ENCODE results near the gene GREM2. TPM values are rescaled to one million over a fixed set of nuclear protein-coding genes. Genes with fewer than 3 reads are reported as not detected.

GREM2 gene
- total and polyA plus RNA-seq, 9 of the 15 experiments (the other 6 are each of a cell fraction or from before 2014, with no cell fraction given) = 0.01 to 0.07 (median 0.05) TPM; not detected in 5

DNA sequence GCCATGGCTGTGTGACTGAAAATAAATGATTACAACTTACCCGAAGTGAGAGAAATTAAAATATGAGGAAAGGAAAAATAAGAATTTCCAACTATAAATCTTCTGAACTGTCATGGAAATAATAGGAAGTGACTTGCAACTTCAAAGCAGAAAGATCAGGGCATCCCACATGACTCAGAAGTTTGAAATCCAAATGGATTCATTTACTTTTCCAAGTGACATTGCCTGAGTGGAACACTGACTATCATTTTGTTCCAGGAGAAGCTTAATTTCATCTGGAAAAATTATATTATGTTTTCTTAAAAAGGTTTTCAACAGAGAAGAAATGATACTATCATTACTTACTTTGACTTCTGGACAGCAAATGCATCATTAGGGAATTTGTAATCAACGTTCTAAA is 110.8 kb downstream of the GREM2 start (continued):
- TF ChIP-seq, protein P1, sequence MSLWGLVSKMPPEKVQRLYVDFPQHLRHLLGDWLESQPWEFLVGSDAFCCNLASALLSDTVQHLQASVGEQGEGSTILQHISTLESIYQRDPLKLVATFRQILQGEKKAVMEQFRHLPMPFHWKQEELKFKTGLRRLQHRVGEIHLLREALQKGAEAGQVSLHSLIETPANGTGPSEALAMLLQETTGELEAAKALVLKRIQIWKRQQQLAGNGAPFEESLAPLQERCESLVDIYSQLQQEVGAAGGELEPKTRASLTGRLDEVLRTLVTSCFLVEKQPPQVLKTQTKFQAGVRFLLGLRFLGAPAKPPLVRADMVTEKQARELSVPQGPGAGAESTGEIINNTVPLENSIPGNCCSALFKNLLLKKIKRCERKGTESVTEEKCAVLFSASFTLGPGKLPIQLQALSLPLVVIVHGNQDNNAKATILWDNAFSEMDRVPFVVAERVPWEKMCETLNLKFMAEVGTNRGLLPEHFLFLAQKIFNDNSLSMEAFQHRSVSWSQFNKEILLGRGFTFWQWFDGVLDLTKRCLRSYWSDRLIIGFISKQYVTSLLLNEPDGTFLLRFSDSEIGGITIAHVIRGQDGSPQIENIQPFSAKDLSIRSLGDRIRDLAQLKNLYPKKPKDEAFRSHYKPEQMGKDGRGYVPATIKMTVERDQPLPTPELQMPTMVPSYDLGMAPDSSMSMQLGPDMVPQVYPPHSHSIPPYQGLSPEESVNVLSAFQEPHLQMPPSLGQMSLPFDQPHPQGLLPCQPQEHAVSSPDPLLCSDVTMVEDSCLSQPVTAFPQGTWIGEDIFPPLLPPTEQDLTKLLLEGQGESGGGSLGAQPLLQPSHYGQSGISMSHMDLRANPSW (CRISPR knock-in tag; IDR thresholded peaks at IDR 0.05) = no peak

DNA sequence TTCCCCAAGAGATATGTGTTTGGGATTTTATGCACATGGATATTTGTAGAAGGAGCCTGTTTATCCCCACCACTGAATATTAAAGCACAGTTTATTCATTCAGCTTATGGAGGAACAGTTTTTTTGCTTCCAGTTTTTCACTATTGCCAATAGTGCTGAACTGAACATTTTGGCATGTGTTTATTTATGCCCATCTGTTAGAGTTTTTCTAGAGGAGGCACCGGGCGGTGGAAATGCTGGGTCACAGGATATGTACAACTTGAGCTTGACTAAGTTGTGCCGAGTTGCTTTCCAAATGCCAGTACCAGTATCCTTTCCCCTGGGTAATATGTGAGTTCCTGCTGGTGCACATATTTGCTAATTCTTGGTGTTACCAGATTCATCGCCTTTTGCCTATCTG is 111.3 kb downstream of the GREM2 start:
- WGBS (ENCODE audit: insufficient coverage, low coverage, missing lambda C conversion rate) = 19% methylated on average over 4 of the region's 4 CpGs
- in situ Hi-C loops (cut with MboI) = no loop called here
- TF ChIP-seq NCOA4 (IDR thresholded peaks at IDR 0.05; ENCODE audit: partially characterized antibody) (no peak), TAL1 (IDR thresholded peaks at IDR 0.05) (no peak), NONO (IDR thresholded peaks at IDR 0.05; ENCODE audit: low read depth in 2 of 2, low read length in 1 of 2) (no peak), EP300 (IDR thresholded peaks at IDR 0.05; ENCODE audit: low read length) (no peak), TAF7 (tag; IDR thresholded peaks at IDR 0.05) (no peak), RHOXF2B (CRISPR knock-in tag; conservative IDR thresholded peaks at IDR 0.05) (no peak), KLF10 (CRISPR knock-in tag; IDR thresholded peaks at IDR 0.05) (no peak), PYGO2 (tag; IDR thresholded peaks at IDR 0.05) (no peak), ZNF175 (CRISPR knock-in tag; IDR thresholded peaks at IDR 0.05; ENCODE audit: low read depth) (no peak), ZNF830 (CRISPR knock-in tag; IDR thresholded peaks at IDR 0.05) (no peak), KDM5B (IDR thresholded peaks at IDR 0.05; ENCODE audit: insufficient replicate concordance, low read depth, low read length) (no peak)
- TF ChIP-seq, protein P2, sequence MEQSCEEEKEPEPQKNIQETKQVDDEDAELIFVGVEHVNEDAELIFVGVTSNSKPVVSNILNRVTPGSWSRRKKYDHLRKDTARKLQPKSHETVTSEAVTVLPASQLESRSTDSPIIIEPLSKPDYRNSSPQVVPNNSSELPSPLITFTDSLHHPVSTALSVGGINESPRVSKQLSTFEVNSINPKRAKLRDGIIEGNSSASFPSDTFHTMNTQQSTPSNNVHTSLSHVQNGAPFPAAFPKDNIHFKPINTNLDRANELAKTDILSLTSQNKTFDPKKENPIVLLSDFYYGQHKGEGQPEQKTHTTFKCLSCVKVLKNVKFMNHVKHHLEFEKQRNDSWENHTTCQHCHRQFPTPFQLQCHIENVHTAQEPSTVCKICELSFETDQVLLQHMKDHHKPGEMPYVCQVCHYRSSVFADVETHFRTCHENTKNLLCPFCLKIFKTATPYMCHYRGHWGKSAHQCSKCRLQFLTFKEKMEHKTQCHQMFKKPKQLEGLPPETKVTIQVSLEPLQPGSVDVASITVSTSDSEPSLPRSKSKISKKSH (CRISPR knock-in tag; IDR thresholded peaks at IDR 0.05) = no peak
- TF ChIP-seq, protein P3, sequence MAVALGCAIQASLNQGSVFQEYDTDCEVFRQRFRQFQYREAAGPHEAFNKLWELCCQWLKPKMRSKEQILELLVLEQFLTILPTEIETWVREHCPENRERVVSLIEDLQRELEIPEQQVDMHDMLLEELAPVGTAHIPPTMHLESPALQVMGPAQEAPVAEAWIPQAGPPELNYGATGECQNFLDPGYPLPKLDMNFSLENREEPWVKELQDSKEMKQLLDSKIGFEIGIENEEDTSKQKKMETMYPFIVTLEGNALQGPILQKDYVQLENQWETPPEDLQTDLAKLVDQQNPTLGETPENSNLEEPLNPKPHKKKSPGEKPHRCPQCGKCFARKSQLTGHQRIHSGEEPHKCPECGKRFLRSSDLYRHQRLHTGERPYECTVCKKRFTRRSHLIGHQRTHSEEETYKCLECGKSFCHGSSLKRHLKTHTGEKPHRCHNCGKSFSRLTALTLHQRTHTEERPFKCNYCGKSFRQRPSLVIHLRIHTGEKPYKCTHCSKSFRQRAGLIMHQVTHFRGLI (CRISPR knock-in tag; IDR thresholded peaks at IDR 0.05) = no peak
- TF ChIP-seq, protein P4, sequence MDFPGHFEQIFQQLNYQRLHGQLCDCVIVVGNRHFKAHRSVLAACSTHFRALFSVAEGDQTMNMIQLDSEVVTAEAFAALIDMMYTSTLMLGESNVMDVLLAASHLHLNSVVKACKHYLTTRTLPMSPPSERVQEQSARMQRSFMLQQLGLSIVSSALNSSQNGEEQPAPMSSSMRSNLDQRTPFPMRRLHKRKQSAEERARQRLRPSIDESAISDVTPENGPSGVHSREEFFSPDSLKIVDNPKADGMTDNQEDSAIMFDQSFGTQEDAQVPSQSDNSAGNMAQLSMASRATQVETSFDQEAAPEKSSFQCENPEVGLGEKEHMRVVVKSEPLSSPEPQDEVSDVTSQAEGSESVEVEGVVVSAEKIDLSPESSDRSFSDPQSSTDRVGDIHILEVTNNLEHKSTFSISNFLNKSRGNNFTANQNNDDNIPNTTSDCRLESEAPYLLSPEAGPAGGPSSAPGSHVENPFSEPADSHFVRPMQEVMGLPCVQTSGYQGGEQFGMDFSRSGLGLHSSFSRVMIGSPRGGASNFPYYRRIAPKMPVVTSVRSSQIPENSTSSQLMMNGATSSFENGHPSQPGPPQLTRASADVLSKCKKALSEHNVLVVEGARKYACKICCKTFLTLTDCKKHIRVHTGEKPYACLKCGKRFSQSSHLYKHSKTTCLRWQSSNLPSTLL (IDR thresholded peaks at IDR 0.05) = no peak

More for the DNA sequence above, 111.3 kb downstream of the GREM2 start:
- DNase-seq (ENCODE audit: extremely low read depth in 1 of 4, low spot score in 3 of 4) (no peak), ATAC-seq (no peak), FAIRE-seq (no peak)
- no peak overlapping the region for H3K4me3 ChIP-seq
- POLR2A ChIA-PET = no interaction called here
- H3K4me2 ChIP-seq (ENCODE audit: insufficient read depth, low read length) = no peak overlapping the region
- no peaks in the 10 kb centered on the region for H3K9me1 ChIP-seq (ENCODE audit: control insufficient read depth, insufficient read depth, low read length)
- H3K79me2 ChIP-seq (ENCODE audit: control insufficient read depth, insufficient read depth, low read length) = no peaks in the 10 kb centered on the region
- no TSS peak for BruUV-seq (replicated peaks)
- no peaks in the 10 kb centered on the region; the same call in 1 of the 2 replicates for H3K9me3 ChIP-seq (replicated peaks; ENCODE audit: control insufficient read depth, insufficient read depth, low read depth, low read length)
- no peaks in the 10 kb centered on the region for H3K36me3 ChIP-seq (ENCODE audit: control insufficient read depth, insufficient read depth, low read length)
- H2AFZ ChIP-seq (ENCODE audit: low read depth, low read length) = no peak overlapping the region
- H3K27me3 ChIP-seq (ENCODE audit: control insufficient read depth in 2 of 2, insufficient read depth in 2 of 2, low read length in 2 of 2) = no peaks in the 10 kb centered on the region
- no peaks in the 10 kb centered on the region for H3K4me1 ChIP-seq (replicated peaks in 1 of 2; ENCODE audit: control insufficient read depth in 2 of 2, insufficient read depth in 2 of 2, low read length in 2 of 2)
- H3K9ac ChIP-seq (ENCODE audit: insufficient read depth in 1 of 2, low read depth in 2 of 2, low read length in 2 of 2) = no peak overlapping the region
- intact Hi-C loops (cut with micrococcal nuclease) = no loop called here
- CTCF ChIA-PET (ENCODE audit: low intra/inter-chr PET ratio) = no interaction called here
- H4K20me1 ChIP-seq (replicated peaks; ENCODE audit: control insufficient read depth, insufficient read depth, low read length) = no peaks in the 10 kb centered on the region
- no peak overlapping the region for H3K27ac ChIP-seq (ENCODE audit: extremely low read depth, low read depth, low read length)

All from K562 (cell line).